HEK293T (cell line): ENCODE data around the gene SEMA3D.

Source experiments
- CTCF ChIA-PET: fragments of 350-600 bp; formaldehyde crosslinking; extraction: SDS; loops from one replicate; lab custom pipeline; 2021; ENCODE audit warnings: antibody characterized with exemption, inconsistent platforms; lab: Yijun Ruan, JAX
- POLR2A ChIA-PET: fragments of 350-600 bp; formaldehyde crosslinking; extraction: SDS; loops from one replicate; lab custom pipeline; 2020; ENCODE audit warnings: antibody characterized with exemption, inconsistent platforms; lab: Yijun Ruan, JAX
- DNase-seq: peaks from one replicate; pipeline ENCODE4 v3.0.0; 2012; ENCODE audit warnings: mixed read lengths; ENCODE audit errors: extremely low spot score
- ARNT ChIP-seq: fragments of 450-650 bp; IDR thresholded peaks from 2 replicates; pipeline ENCODE4 v1.6.1; 2017; ENCODE audit warnings: mild to moderate bottlenecking
- BHLHE40 ChIP-seq: fragments of 450-650 bp; IDR thresholded peaks from 2 replicates; pipeline ENCODE4 v1.6.1; 2016; ENCODE audit warnings: mild to moderate bottlenecking, moderate library complexity, borderline replicate concordance
- CTBP1 ChIP-seq: fragments of 450-650 bp; IDR thresholded peaks from 2 replicates; pipeline ENCODE4 v1.6.1; 2016; ENCODE audit warnings: borderline replicate concordance
- ELF4 ChIP-seq: fragments of 450-650 bp; IDR thresholded peaks from 2 replicates; pipeline ENCODE4 v1.6.1; 2017; ENCODE audit warnings: antibody characterized with exemption
- FOXA1 ChIP-seq: fragments of 450-650 bp; IDR thresholded peaks from 2 replicates; pipeline ENCODE4 v1.6.1; 2016; ENCODE audit warnings: mild to moderate bottlenecking
- FOXK2 ChIP-seq: fragments of 450-650 bp; IDR thresholded peaks from 2 replicates; pipeline ENCODE4 v1.6.1; 2016; ENCODE audit warnings: mild to moderate bottlenecking
- FOXM1 ChIP-seq: fragments of 450-650 bp; IDR thresholded peaks from 2 replicates; pipeline ENCODE4 v1.6.1; 2017; ENCODE audit warnings: mild to moderate bottlenecking, borderline replicate concordance
- HDGF ChIP-seq: fragments of 450-650 bp; IDR thresholded peaks from 2 replicates; pipeline ENCODE4 v1.6.1; 2017; ENCODE audit warnings: antibody characterized with exemption, borderline replicate concordance
- L3MBTL2 ChIP-seq: fragments of 450-650 bp; conservative IDR thresholded peaks from 2 replicates; pipeline ENCODE4 v1.6.1; 2016; ENCODE audit warnings: mild to moderate bottlenecking
- LEF1 ChIP-seq: fragments of 450-650 bp; IDR thresholded peaks from 2 replicates; pipeline ENCODE4 v1.6.1; 2017; ENCODE audit warnings: mild to moderate bottlenecking, borderline replicate concordance
- NFRKB ChIP-seq: fragments of 450-650 bp; IDR thresholded peaks from 2 replicates; pipeline ENCODE4 v1.6.1; 2016; ENCODE audit warnings: mild to moderate bottlenecking, moderate library complexity
- SP1 ChIP-seq: fragments of 450-650 bp; IDR thresholded peaks from 2 replicates; pipeline ENCODE4 v1.6.1; 2017
- SUZ12 ChIP-seq: fragments of 450-650 bp; IDR thresholded peaks from 2 replicates; pipeline ENCODE4 v1.6.1; 2016; ENCODE audit warnings: mild to moderate bottlenecking
- TARDBP ChIP-seq: fragments of 450-650 bp; IDR thresholded peaks from 2 replicates; pipeline ENCODE4 v1.6.1; 2016
- ZNF384 ChIP-seq: fragments of 450-650 bp; IDR thresholded peaks from 2 replicates; pipeline ENCODE4 v1.6.1; 2016
- TF ChIP-seq, protein P1 (sequence below): fragments of 450-650 bp; IDR thresholded peaks from 2 replicates; pipeline ENCODE4 v1.6.1; 2016

Gene SEMA3D

GRCh38 chr7:85068799-85069198, 118.1 kb downstream of the SEMA3D start:
- no peak for DNase-seq
- POLR2A ChIA-PET, result no interaction called here
- TF ChIP-seq ARNT, result no peak
- no peak for TF ChIP-seq L3MBTL2
- no peak for TF ChIP-seq ELF4
- TF ChIP-seq, protein P1, sequence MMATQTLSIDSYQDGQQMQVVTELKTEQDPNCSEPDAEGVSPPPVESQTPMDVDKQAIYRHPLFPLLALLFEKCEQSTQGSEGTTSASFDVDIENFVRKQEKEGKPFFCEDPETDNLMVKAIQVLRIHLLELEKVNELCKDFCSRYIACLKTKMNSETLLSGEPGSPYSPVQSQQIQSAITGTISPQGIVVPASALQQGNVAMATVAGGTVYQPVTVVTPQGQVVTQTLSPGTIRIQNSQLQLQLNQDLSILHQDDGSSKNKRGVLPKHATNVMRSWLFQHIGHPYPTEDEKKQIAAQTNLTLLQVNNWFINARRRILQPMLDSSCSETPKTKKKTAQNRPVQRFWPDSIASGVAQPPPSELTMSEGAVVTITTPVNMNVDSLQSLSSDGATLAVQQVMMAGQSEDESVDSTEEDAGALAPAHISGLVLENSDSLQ, result no peak
- no peak for TF ChIP-seq FOXM1
- no peak for TF ChIP-seq ZNF384
- no peak for TF ChIP-seq HDGF
- no peak for TF ChIP-seq TARDBP
- no peak for TF ChIP-seq LEF1
- TF ChIP-seq FOXA1, result no peak
- no peak for TF ChIP-seq FOXK2
- no peak for TF ChIP-seq NFRKB
- TF ChIP-seq SP1, result no peak
- no peak for TF ChIP-seq CTBP1
- no peak for TF ChIP-seq BHLHE40
- no peak for TF ChIP-seq SUZ12
- CTCF ChIA-PET, result no interaction called here

- TF ChIP-seq ZNF384, result no peak
- no peak for TF ChIP-seq HDGF
- no peak for TF ChIP-seq CTBP1
- TF ChIP-seq ELF4, result no peak
- TF ChIP-seq SP1, result no peak
- TF ChIP-seq L3MBTL2, result no peak
- TF ChIP-seq TARDBP, result no peak
- no peak for TF ChIP-seq FOXK2
- TF ChIP-seq LEF1, result no peak
- TF ChIP-seq SUZ12, result no peak
- TF ChIP-seq ARNT, result no peak
- TF ChIP-seq, protein P1, result no peak
- no peak for TF ChIP-seq FOXM1
- no peak for TF ChIP-seq NFRKB
- no peak for TF ChIP-seq FOXA1
- TF ChIP-seq BHLHE40, result no peak
- POLR2A ChIA-PET, result no interaction called here
- CTCF ChIA-PET, result no interaction called here
- DNase-seq, result no peak
These were observed 119.5 kb downstream of the SEMA3D start for GRCh38 chr7:85067371-85067770.

GRCh38 chr7:85065888-85066485, 120.9 kb downstream of the SEMA3D start:
- no peak for TF ChIP-seq FOXA1
- no peak for TF ChIP-seq FOXM1
- no peak for TF ChIP-seq HDGF
- ChIA-PET CTCF (interaction anchor here (0.7 kb wide), 1 partner anchor 1132 kb away, joined by 3 read pairs; no protein-coding TSS in a partner anchor), POLR2A (no interaction called here)
- DNase-seq, result no peak

DNA sequence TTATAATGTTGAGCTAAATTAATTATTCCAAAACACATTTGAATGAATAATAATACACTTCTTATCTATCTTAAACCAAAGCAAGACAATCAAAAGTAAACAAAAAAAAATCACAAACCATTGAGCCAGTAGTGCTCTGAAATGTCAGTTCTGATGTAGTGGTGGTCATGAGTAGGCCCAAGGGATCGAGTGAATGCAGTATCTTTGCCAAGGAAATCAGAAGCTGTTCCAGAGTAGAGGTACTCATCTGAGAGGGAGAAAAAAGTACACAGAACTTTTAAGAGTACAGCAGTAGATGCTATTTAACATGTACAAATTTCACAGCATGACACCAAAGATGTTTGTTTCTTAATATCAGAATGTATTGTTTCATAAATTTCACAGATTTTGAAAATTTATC, 121.5 kb downstream of the SEMA3D start:
- CTCF ChIA-PET, result no interaction called here

GRCh38 chr7:85062651-85063050, 124.2 kb downstream of the SEMA3D start:
- ChIA-PET CTCF (no interaction called here), POLR2A (no interaction called here)
- no peak for DNase-seq
- TF ChIP-seq CTBP1 (no peak), L3MBTL2 (no peak), LEF1 (no peak), FOXA1 (no peak), SP1 (no peak), FOXM1 (no peak), ZNF384 (no peak), NFRKB (no peak), TARDBP (no peak), ELF4 (no peak), FOXK2 (no peak), ARNT (no peak), SUZ12 (no peak), HDGF (no peak), BHLHE40 (no peak)
- TF ChIP-seq, protein P1, result no peak

More for the DNA sequence above, 121.5 kb downstream of the SEMA3D start:
- TF ChIP-seq FOXM1 (no peak), L3MBTL2 (no peak), ARNT (no peak), NFRKB (no peak), ELF4 (no peak), FOXK2 (no peak)
- TF ChIP-seq, protein P1, result no peak
- POLR2A ChIA-PET, result no interaction called here
- no peak for DNase-seq

- TF ChIP-seq, protein P1, result no peak
- no peak for TF ChIP-seq LEF1
- no peak for TF ChIP-seq SUZ12
- no peak for TF ChIP-seq ZNF384
- no peak for TF ChIP-seq FOXA1
- no peak for TF ChIP-seq ARNT
- no peak for TF ChIP-seq FOXK2
- no peak for TF ChIP-seq FOXM1
- TF ChIP-seq CTBP1, result no peak
- TF ChIP-seq L3MBTL2, result no peak
- no peak for TF ChIP-seq SP1
- no peak for TF ChIP-seq TARDBP
- no peak for TF ChIP-seq HDGF
- TF ChIP-seq ELF4, result no peak
- no peak for TF ChIP-seq NFRKB
- CTCF ChIA-PET, result no interaction called here
These were observed 125.4 kb downstream of the SEMA3D start for GRCh38 chr7:85061456-85061855.

More at GRCh38 chr7:85061456-85061855, 125.4 kb downstream of the SEMA3D start:
- DNase-seq, result no peak
- POLR2A ChIA-PET, result no interaction called here
